HG03095 (cell line): Measurements from ENCODE around the gene CDH23.

ENCODE experiments used
- ATAC-seq: cut with Tn5 transposase; IDR thresholded peaks from one replicate; pipeline ENCODE4 v1.9.1; 2021; ENCODE audit warnings: moderate library complexity; ENCODE audit not compliant: unreplicated experiment

Gene CDH23

GRCh38 chr10:71511206-71511605 lies 114.5 kb downstream of the CDH23 start:
- no peak for ATAC-seq

- no peak for ATAC-seq
Observed at GRCh38 chr10:71512312-71512711, 115.6 kb downstream of the CDH23 start.

GRCh38 chr10:71512761-71513539 lies 116.2 kb downstream of the CDH23 start:
- ATAC-seq: no peak

DNA sequence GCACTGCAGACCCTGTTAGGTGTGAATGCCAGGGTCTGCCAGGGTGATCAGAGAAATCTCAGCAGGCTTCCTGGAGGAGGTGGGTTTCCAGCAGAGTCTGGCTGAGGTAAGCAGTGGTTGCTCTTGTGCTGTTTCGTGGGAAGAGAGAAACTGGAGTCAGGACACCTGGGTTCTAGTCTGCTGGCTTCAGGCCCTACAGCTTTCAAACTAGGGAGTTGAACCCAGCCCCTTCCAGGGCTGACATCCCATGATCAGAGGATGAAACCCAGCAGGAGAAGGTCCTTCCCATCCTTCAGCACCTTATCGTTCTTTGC lies 116.8 kb downstream of the CDH23 start:
- no peak for ATAC-seq

GRCh38 chr10:71513936-71514335 lies 117.2 kb downstream of the CDH23 start:
- no peak for ATAC-seq

- no peak for ATAC-seq
Observed at GRCh38 chr10:71515531-71516172, 118.9 kb downstream of the CDH23 start.

- ATAC-seq: no peak
Observed at GRCh38 chr10:71516890-71517289, 120.2 kb downstream of the CDH23 start.

- no peak for ATAC-seq
Observed at GRCh38 chr10:71517298-71518169, 120.8 kb downstream of the CDH23 start.

- no peak for ATAC-seq
Observed at GRCh38 chr10:71520042-71520441, 123.3 kb downstream of the CDH23 start.

DNA sequence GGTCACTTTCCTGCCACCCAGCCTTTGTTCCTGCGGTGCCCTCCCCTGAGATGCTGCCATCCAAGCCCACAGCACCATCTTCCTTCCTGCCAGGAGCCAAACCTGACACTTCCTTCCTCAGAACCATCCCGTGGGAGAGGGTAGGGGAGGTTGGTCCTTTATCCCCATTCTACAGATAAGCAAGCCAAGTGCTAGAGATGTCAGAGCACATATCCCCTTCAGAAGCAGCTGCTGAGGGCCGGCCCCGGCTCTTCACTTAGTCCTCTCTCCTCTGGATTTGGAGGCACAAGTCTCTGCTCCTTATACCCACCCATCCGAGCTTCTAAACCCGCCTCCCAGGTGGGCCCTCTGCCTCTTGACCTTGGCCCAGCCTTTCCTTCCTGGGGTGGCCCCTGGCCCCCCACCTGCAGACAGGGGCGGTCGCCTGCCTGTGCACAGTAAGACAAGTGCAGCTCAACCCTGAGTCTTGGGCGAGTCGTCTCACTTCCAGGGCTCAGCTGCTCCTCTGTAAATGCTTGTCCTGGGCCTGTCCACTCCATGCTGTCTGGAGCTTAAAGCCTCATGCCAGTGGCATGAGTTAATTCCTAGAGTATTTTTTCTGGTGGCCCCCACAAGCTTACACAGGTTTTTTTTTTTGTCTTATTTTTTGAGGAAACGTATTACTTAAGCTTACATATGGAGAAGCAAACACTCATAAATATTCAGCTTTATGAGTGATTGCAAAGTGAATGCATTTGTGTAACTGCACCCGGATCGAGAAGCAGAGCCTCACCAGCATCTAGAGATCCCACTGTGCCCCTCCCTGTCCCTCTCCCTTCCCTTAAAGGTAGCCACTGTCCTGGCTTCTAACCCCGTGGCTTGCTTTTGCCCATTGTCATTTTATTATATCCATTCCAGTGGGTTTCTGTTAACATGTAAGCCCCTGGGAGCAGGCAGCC lies 125.1 kb downstream of the CDH23 start:
- no peak for ATAC-seq

GRCh38 chr10:71522442-71523144 lies 125.9 kb downstream of the CDH23 start:
- ATAC-seq: no peak

- no peak for ATAC-seq
Observed at GRCh38 chr10:71523756-71524155, 127.0 kb downstream of the CDH23 start.

DNA sequence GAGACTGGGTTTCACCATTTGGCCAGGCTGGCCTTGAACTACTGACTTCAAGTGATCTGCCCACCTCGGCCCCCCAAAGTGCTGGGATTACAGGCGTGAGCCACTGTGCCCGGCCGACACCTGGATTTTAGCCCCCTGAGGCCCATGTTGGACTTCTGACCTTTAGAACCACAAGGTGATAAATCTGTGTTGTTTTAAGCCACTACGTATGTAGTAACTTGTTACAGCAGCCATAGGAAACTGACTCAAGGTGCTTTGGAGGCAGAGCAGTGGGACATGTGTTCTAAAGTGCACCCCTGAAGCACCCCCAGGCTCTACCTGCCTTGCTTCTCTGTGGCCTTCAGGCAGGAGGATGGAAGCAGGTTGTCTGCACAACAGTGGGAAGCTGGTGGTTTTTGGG lies 128.4 kb downstream of the CDH23 start:
- no peak for ATAC-seq

GRCh38 chr10:71525721-71526120 lies 129.0 kb downstream of the CDH23 start:
- ATAC-seq: no peak

DNA sequence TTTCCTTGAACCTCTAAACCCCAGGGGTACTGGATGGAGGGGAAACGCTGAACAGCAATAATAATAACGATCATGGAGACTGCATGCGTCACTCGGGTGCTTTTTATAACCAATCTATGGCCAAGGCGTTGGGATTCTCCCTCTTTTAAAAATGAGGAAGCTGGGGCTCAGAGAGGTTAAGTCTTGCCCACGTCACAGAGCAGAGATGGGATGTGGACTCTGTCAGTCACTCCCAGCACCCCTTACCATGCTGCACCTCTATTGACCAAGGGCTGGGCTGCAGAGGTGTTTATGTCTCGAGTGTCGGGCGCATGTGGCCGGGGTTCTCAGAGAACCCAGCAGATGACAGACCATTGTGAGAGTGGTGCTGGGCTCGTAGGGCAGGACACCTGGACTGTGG lies 129.9 kb downstream of the CDH23 start:
- ATAC-seq: no peak

GRCh38 chr10:71527135-71527534 lies 130.4 kb downstream of the CDH23 start:
- no peak for ATAC-seq

GRCh38 chr10:71528371-71529206 lies 131.9 kb downstream of the CDH23 start:
- ATAC-seq: no peak

DNA sequence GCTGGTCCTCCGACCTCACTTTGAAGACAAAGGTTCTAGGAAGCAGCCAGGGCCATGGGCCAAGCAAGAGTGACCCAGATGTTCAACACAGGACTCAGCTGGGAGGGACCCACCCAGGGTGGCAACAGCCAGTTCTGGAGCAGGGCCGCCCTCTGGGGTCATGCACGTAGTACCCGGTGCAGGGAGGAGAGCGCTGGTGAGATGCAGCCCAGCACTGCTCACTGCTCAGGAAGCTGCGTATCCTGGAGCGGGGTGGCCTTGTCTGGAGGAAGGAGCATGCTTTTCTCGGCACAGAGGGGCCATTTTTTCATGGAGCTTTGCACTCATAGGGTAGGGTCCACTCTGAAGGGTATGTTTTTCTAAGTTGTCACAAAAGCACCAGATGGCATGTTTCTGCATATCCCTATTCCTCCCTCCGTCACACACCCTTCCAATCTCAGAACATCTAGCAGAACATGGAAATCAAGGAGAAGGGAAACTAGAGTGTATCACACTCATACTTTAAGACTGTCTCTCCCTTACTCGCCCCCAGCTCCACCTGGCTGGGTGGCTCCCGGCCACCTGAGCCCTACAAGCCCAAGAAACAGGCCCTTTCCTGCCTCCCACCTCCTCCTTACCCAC lies 132.6 kb downstream of the CDH23 start:
- ATAC-seq: no peak

DNA sequence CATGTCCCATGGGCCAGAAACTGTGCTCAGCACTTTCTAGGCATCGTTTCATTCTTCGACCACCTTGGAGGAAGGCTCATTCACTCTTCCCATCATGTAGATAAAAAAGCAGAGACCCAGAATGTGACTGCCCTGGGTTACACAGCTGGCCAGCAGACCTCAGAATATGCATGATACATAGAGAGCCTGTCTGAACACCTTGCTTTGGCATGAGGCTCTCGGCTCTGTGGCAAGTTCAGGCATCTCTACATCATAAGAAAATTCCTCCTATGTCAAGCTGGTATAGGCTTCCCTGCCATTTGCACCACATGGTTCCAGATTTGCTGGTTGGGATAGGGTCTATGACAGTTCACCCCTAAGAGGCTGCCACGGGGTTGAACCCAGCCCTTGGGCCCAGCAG lies 134.1 kb downstream of the CDH23 start:
- ATAC-seq: no peak
